GM23248 (cell line): ENCODE measurements around the gene PDZRN4. TPM values are rescaled to one million over a fixed set of nuclear protein-coding genes. Genes with fewer than 3 reads are reported as not detected.

Experiments
- DNase-seq: peaks from one replicate; pipeline ENCODE4 v3.0.0-alpha.2; 2015
- H2AFZ ChIP-seq: fragments of 200-600 bp; sonication (generic); 2 replicates; pipeline ENCODE4 v1.6.1; 2016; ENCODE audit warnings: antibody characterized with exemption
- H3F3A ChIP-seq: fragments of 200-600 bp; sonication (generic); 2 replicates; pipeline ENCODE4 v1.6.1; 2016; ENCODE audit warnings: mild to moderate bottlenecking, antibody characterized with exemption, mixed run types; ENCODE audit not compliant: insufficient read depth
- H3K27ac ChIP-seq: fragments of 200-600 bp; sonication (generic); 2 replicates; pipeline ENCODE4 v1.5.1; 2016; ENCODE audit warnings: mild to moderate bottlenecking
- H3K27me3 ChIP-seq: fragments of 200-600 bp; sonication (generic); replicated peaks from 2 replicates; pipeline ENCODE4 v1.6.1; 2016; ENCODE audit warnings: mild to moderate bottlenecking; ENCODE audit not compliant: insufficient read depth
- H3K36me3 ChIP-seq: fragments of 200-600 bp; sonication (generic); 2 replicates; pipeline ENCODE4 v1.6.1; 2016; ENCODE audit warnings: low read depth, mild to moderate bottlenecking
- H3K4me1 ChIP-seq: fragments of 200-600 bp; sonication (generic); 2 replicates; pipeline ENCODE4 v1.6.1; 2016; ENCODE audit warnings: mild to moderate bottlenecking; ENCODE audit not compliant: insufficient read depth
- H3K4me2 ChIP-seq: fragments of 200-600 bp; sonication (generic); one replicate; pipeline ENCODE4 v1.6.1; 2016; ENCODE audit warnings: mild to moderate bottlenecking; ENCODE audit not compliant: unreplicated experiment
- H3K4me3 ChIP-seq: fragments of 200-600 bp; sonication (generic); 2 replicates; pipeline ENCODE4 v1.5.1; 2016; ENCODE audit warnings: mild to moderate bottlenecking
- H3K79me2 ChIP-seq: fragments of 200-600 bp; sonication (generic); 2 replicates; pipeline ENCODE4 v1.6.1; 2016; ENCODE audit warnings: mild to moderate bottlenecking; ENCODE audit not compliant: insufficient read depth
- H3K9ac ChIP-seq: fragments of 200-600 bp; sonication (generic); 2 replicates; pipeline ENCODE4 v1.6.1; 2016; ENCODE audit warnings: mild to moderate bottlenecking
- H3K9me2 ChIP-seq: fragments of 200-600 bp; sonication (generic); 2 replicates; pipeline ENCODE4 v1.6.1; 2016; ENCODE audit warnings: mixed run types, mild to moderate bottlenecking, moderate library complexity; ENCODE audit not compliant: insufficient read depth
- H3K9me3 ChIP-seq: fragments of 200-600 bp; sonication (generic); one replicate; pipeline ENCODE4 v1.6.1; 2017; ENCODE audit warnings: low read depth
- H4K20me1 ChIP-seq: fragments of 200-600 bp; sonication (generic); 2 replicates; pipeline ENCODE4 v1.6.0; 2016; ENCODE audit not compliant: insufficient read depth
- EZH2 ChIP-seq: fragments of 200-600 bp; sonication (generic); IDR thresholded peaks from 2 replicates; pipeline ENCODE4 v1.6.1; 2018; ENCODE audit warnings: antibody characterized with exemption, mild to moderate bottlenecking; ENCODE audit not compliant: insufficient read depth, poor library complexity, severe bottlenecking
- EZH2phosphoT487 ChIP-seq: fragments of 200-600 bp; sonication (generic); IDR thresholded peaks from 2 replicates; pipeline ENCODE4 v1.6.1; 2018; ENCODE audit warnings: antibody characterized with exemption, moderate library complexity, mild to moderate bottlenecking, low read depth; ENCODE audit not compliant: insufficient read depth
- WGBS, 2 experiments: methylation state at CpG; one replicate each; pipeline ENCODE4 v1.1.6; 2015 to 2017; ENCODE audit warnings: low lambda C conversion rate in 2 of 2, low coverage in 1 of 2; ENCODE audit errors: missing lambda C conversion rate in 2 of 2; 5-methylcytosine and 5-hydroxymethylcytosine counted together
- in situ Hi-C: fragments of 300-500 bp; cut with MboI; formaldehyde crosslinking; loops from 2 replicates; pipeline ENCODE4 v1.15.0; 2020
- polyA plus RNA-seq: library from polyadenylated mRNA; unstranded; fragments of >200 nt; fragmentation: Nextera tagmentation; extraction: Ambion mirVana; gene quantifications from 2 replicates; pipeline ENCODE4 v1.2.1, GENCODE V29; 2016
- total RNA-seq: library from RNA; depleted of rRNA; stranded (reverse); fragments of >200 nt; shearing (Covaris generic); gene quantifications from 2 replicates; pipeline ENCODE4 v1.2.3, GENCODE V29; 2014

The PDZRN4 gene
- total and polyA plus RNA-seq, 2 experiments from 2014 or later = not detected

- Histone ChIP-seq H3K79me2 (no peaks in the 10 kb centered on the region), H3K27ac (no peak overlapping the region), H3K27me3 (no peaks in the 10 kb centered on the region), H4K20me1 (no peaks in the 10 kb centered on the region), H3K4me2 (no peak overlapping the region), H3F3A (no peaks in the 10 kb centered on the region), H2AFZ (no peak overlapping the region), H3K9me2 (no peaks in the 10 kb centered on the region), H3K9ac (no peak overlapping the region), H3K9me3 (no peaks in the 10 kb centered on the region), H3K4me3 (no peak overlapping the region), H3K4me1 (no peaks in the 10 kb centered on the region), H3K36me3 (no peaks in the 10 kb centered on the region)
- in situ Hi-C loops = no loop called here
- DNase-seq = no peak
- TF ChIP-seq EZH2 (no peak), EZH2phosphoT487 (no peak)
- WGBS, 2 experiments = 34 to 37% methylated on average over 3 of the region's 3 CpGs
Measured at GRCh38 chr12:41336041-41336549, 148.0 kb downstream of the PDZRN4 start.

DNA sequence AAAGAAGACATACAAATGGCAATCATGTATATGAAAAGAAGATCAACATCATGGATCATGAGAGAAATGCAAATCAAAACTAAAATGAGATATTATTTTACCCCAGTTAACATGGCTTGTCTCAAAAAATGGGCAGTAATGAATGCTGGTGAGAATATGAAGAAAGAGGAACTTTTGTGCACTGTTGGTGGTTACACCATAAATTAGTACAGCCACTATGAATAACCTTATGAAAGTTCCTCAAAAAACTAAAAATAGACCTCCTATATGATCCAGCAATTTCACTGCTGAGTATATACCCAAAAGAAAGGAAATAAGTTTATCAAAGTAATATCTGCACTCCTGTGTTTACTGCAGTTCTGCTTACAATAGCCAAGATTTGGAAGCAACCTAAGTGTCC is 151.7 kb downstream of the PDZRN4 start:
- in situ Hi-C loops = no loop called here

GRCh38 chr12:41344776-41345470 is 156.8 kb downstream of the PDZRN4 start:
- no peaks in the 10 kb centered on the region for H3K79me2 ChIP-seq
- in situ Hi-C loops = no loop called here
- no peak for DNase-seq
- H3K27me3 ChIP-seq = no peaks in the 10 kb centered on the region
- WGBS, 2 experiments = 42% methylated on average over 8 of the region's 8 CpGs
- H2AFZ ChIP-seq = no peak overlapping the region
- TF ChIP-seq EZH2 = no peak
- TF ChIP-seq EZH2phosphoT487 = no peak
- H3K27ac ChIP-seq = no peak overlapping the region
- H3K36me3 ChIP-seq = no peaks in the 10 kb centered on the region
- H3K9me3 ChIP-seq = no peaks in the 10 kb centered on the region
- H3K4me1 ChIP-seq = no peaks in the 10 kb centered on the region
- H4K20me1 ChIP-seq = no peaks in the 10 kb centered on the region
- no peaks in the 10 kb centered on the region for H3F3A ChIP-seq
- H3K9ac ChIP-seq = no peak overlapping the region
- no peak overlapping the region for H3K4me3 ChIP-seq
- no peaks in the 10 kb centered on the region for H3K9me2 ChIP-seq
- no peak overlapping the region for H3K4me2 ChIP-seq

More for the DNA sequence above, 151.7 kb downstream of the PDZRN4 start:
- Histone ChIP-seq H3K36me3 (no peaks in the 10 kb centered on the region), H3K27ac (no peak overlapping the region), H3K9me3 (no peaks in the 10 kb centered on the region), H4K20me1 (no peaks in the 10 kb centered on the region), H3K4me3 (no peak overlapping the region), H3K4me2 (no peak overlapping the region), H3F3A (no peaks in the 10 kb centered on the region), H3K4me1 (no peaks in the 10 kb centered on the region), H3K9me2 (no peaks in the 10 kb centered on the region), H3K79me2 (no peaks in the 10 kb centered on the region), H3K9ac (no peak overlapping the region), H2AFZ (no peak overlapping the region), H3K27me3 (no peaks in the 10 kb centered on the region)
- TF ChIP-seq EZH2 (no peak), EZH2phosphoT487 (no peak)
- DNase-seq = no peak

GRCh38 chr12:41348198-41348597 is 160.1 kb downstream of the PDZRN4 start:
- DNase-seq = no peak
- no peak overlapping the region for H3K4me2 ChIP-seq
- no peak overlapping the region for H3K9ac ChIP-seq
- no peaks in the 10 kb centered on the region for H3K27me3 ChIP-seq
- in situ Hi-C loops = no loop called here
- 4 to 5% methylated on average over 1 of the region's 1 CpG for WGBS, 2 experiments
- no peak overlapping the region for H2AFZ ChIP-seq
- H3F3A ChIP-seq = no peaks in the 10 kb centered on the region
- H3K36me3 ChIP-seq = no peaks in the 10 kb centered on the region
- H4K20me1 ChIP-seq = no peaks in the 10 kb centered on the region
- TF ChIP-seq EZH2phosphoT487 = no peak
- TF ChIP-seq EZH2 = no peak
- H3K27ac ChIP-seq = no peak overlapping the region
- no peaks in the 10 kb centered on the region for H3K9me3 ChIP-seq
- no peak overlapping the region for H3K4me3 ChIP-seq
- no peaks in the 10 kb centered on the region for H3K79me2 ChIP-seq
- no peaks in the 10 kb centered on the region for H3K4me1 ChIP-seq
- peaks cover 4% of the 10 kb centered on the region; the same call in 1 of the 2 replicates for H3K9me2 ChIP-seq
